Fibroblast of mammary gland (primary cell): Measurements from ENCODE around the gene EHHADH.
"Not testable (repeated sequence)": the region's sequence is repeated elsewhere in the genome, so short reads cannot be mapped to it uniquely, and the experiment has no call there.

Experiments used
- DNase-seq: peaks from one replicate; pipeline ENCODE4 v3.0.0-alpha.2; 2010; ENCODE audit warnings: low read depth
- H3K4me3 ChIP-seq: 2 replicates; pipeline ENCODE4 v1.5.1; 2011; ENCODE audit warnings: low read depth, mild to moderate bottlenecking, low read length, moderate library complexity; ENCODE audit not compliant: control insufficient read depth
- CTCF ChIP-seq: conservative IDR thresholded peaks from 2 replicates; pipeline ENCODE4 v1.5.1; 2011; ENCODE audit warnings: low read depth, low read length, inconsistent platforms; ENCODE audit not compliant: control insufficient read depth, insufficient read depth

Gene EHHADH

GRCh38 chr3:185268194-185268962 is 14.5 kb upstream of the EHHADH start:
- no peak overlapping the region for H3K4me3 ChIP-seq
- TF ChIP-seq CTCF = no peak
- DNase-seq = no peak

- no peak for TF ChIP-seq CTCF
- no peak for DNase-seq
- no peak overlapping the region for H3K4me3 ChIP-seq
These were observed 13.3 kb upstream of the EHHADH start for GRCh38 chr3:185267193-185267592.

- no peak for DNase-seq
- no peak for TF ChIP-seq CTCF
- H3K4me3 ChIP-seq = no peak overlapping the region
These were observed 11.2 kb upstream of the EHHADH start for GRCh38 chr3:185264849-185265553.

- no peak for TF ChIP-seq CTCF
- H3K4me3 ChIP-seq = no peak overlapping the region
- DNase-seq = no peak
These were observed 9.6 kb upstream of the EHHADH start for GRCh38 chr3:185263423-185263822.

- no peak overlapping the region for H3K4me3 ChIP-seq
- no peak for DNase-seq
- TF ChIP-seq CTCF = no peak
These were observed 3.5 kb upstream of the EHHADH start for GRCh38 chr3:185257334-185257733.

- H3K4me3 ChIP-seq = no peak overlapping the region
- no peak for TF ChIP-seq CTCF
- no peak for DNase-seq
These were observed 950 bp upstream of the EHHADH start for GRCh38 chr3:185254799-185255198.

- H3K4me3 ChIP-seq, DNase-seq: not testable (repeated sequence)
These were observed 716 bp downstream of the EHHADH start for GRCh38 chr3:185253133-185253532.
